HG03039 (cell line): ENCODE measurements around the gene PLEKHO1.

ENCODE experiments used
- ATAC-seq: cut with Tn5 transposase; IDR thresholded peaks from one replicate; pipeline ENCODE4 v1.9.1; 2021; ENCODE audit warnings: mild to moderate bottlenecking, moderate library complexity; ENCODE audit not compliant: unreplicated experiment

PLEKHO1 gene

GRCh38 chr1:150150133-150151021 is 661 bp downstream of the PLEKHO1 start:
- ATAC-seq, result no peak

GRCh38 chr1:150151291-150152181 is 1.8 kb downstream of the PLEKHO1 start:
- ATAC-seq, result no peak

- ATAC-seq, result no peak
Measured at GRCh38 chr1:150152182-150152536, 2.4 kb downstream of the PLEKHO1 start.

- no peak for ATAC-seq
Measured at GRCh38 chr1:150152772-150153456, 3.2 kb downstream of the PLEKHO1 start.

- ATAC-seq, result no peak
Measured at GRCh38 chr1:150154143-150154542, 4.4 kb downstream of the PLEKHO1 start.

GRCh38 chr1:150155413-150156071 is 5.8 kb downstream of the PLEKHO1 start:
- no peak for ATAC-seq

- no peak for ATAC-seq
Measured at GRCh38 chr1:150156868-150157603, 7.3 kb downstream of the PLEKHO1 start.

- no peak for ATAC-seq
Measured at GRCh38 chr1:150159550-150159949, 9.8 kb downstream of the PLEKHO1 start.

- no peak for ATAC-seq
Measured at GRCh38 chr1:150160964-150161621, 11.4 kb downstream of the PLEKHO1 start.

- no peak for ATAC-seq
Measured at GRCh38 chr1:150161747-150162581, 12.2 kb downstream of the PLEKHO1 start.

GRCh38 chr1:150162582-150162861 is 12.8 kb downstream of the PLEKHO1 start:
- no peak for ATAC-seq

GRCh38 chr1:150162862-150163706 is 13.4 kb downstream of the PLEKHO1 start:
- no peak for ATAC-seq

- no peak for ATAC-seq
Measured at GRCh38 chr1:150164224-150164623, 14.5 kb downstream of the PLEKHO1 start.

GRCh38 chr1:150164779-150165178 is 15.1 kb downstream of the PLEKHO1 start:
- no peak for ATAC-seq

GRCh38 chr1:150165622-150166612 is 16.2 kb downstream of the PLEKHO1 start:
- no peak for ATAC-seq

GRCh38 chr1:150168960-150169601 is 19.4 kb downstream of the PLEKHO1 start:
- no peak for ATAC-seq
